GM12874 (cell line): ENCODE results near the gene RNF32.

ENCODE experiments used
- CTCF ChIP-seq: IDR thresholded peaks from 2 replicates; pipeline ENCODE4 v1.5.1; 2011; ENCODE audit warnings: low read depth, mild to moderate bottlenecking, control low read depth, low read length, moderate library complexity; ENCODE audit not compliant: insufficient read depth

RNF32 gene

GRCh38 chr7:156604311-156604710 lies 36.3 kb upstream of the RNF32 start:
- TF ChIP-seq CTCF, result no peak

- no peak for TF ChIP-seq CTCF
Observed at GRCh38 chr7:156604836-156605695, 35.5 kb upstream of the RNF32 start.

DNA sequence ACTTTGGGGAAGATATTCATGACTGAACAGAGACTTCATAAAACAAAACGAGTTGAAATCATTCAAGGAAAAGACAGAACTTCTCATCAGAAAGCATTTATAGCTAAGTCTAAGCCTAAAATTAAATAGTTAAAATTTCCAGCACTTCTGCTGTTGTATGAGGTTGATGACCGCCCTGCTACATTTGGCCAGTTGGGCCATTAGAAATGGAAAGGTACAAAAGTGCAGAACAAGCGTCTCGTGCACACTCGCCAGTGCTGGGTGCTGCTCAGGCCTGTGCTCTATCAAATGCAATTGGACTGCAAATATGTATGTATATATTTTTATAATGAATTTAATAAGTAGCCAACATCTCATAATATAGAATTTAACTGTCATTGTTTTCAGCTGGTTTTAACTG lies 34.4 kb upstream of the RNF32 start:
- no peak for TF ChIP-seq CTCF

GRCh38 chr7:156606691-156607331 lies 33.8 kb upstream of the RNF32 start:
- TF ChIP-seq CTCF, result no peak

- TF ChIP-seq CTCF, result no peak
Observed at GRCh38 chr7:156607332-156608172, 33.0 kb upstream of the RNF32 start.

DNA sequence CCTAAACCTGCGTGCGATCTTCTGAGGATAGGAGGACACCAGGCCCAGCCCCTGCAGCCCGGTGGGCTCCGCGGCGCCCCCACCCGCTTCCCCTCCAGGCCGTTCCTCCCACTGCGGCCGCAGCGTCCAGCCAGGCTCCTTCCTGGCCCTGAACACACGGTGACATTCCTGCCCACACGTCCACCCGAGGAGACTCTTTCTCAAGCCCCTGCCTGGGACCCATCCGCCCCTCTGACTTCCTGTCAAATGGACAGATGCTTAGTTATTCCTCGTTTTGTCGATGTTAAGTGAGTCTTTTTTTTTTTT lies 32.4 kb upstream of the RNF32 start:
- TF ChIP-seq CTCF, result no peak

GRCh38 chr7:156609010-156609877 lies 31.3 kb upstream of the RNF32 start:
- TF ChIP-seq CTCF, result no peak
